GM23338 (cell line): ENCODE results near the gene ZNF783.

ENCODE experiments used
- EZH2 ChIP-seq: fragments of 200-600 bp; sonication (generic); IDR thresholded peaks from one replicate; pipeline ENCODE4 v1.8.0; 2017; ENCODE audit warnings: antibody characterized with exemption, mild to moderate bottlenecking, low read depth; ENCODE audit not compliant: unreplicated experiment
- POLR2AphosphoS5 ChIP-seq: IDR thresholded peaks from 2 replicates; pipeline ENCODE4 v1.6.1; 2016; ENCODE audit warnings: antibody characterized with exemption, low read depth
- TF ChIP-seq, protein P1 (sequence below), 2 experiments: fragments of 200-600 bp in 1 of 2; sonication (generic) in 1 of 2; conservative IDR thresholded peaks; 2 replicates each; pipeline versions ENCODE4 v1.5.1 to v1.6.1; 2016 to 2017; ENCODE audit warnings: antibody characterized with exemption in 2 of 2, low read depth in 2 of 2, mild to moderate bottlenecking in 2 of 2, moderate library complexity in 1 of 2
- TF ChIP-seq, protein P2 (sequence below): IDR thresholded peaks from one replicate; pipeline ENCODE4 v1.6.1; 2018; ENCODE audit warnings: antibody characterized with exemption; ENCODE audit not compliant: unreplicated experiment

DNA sequence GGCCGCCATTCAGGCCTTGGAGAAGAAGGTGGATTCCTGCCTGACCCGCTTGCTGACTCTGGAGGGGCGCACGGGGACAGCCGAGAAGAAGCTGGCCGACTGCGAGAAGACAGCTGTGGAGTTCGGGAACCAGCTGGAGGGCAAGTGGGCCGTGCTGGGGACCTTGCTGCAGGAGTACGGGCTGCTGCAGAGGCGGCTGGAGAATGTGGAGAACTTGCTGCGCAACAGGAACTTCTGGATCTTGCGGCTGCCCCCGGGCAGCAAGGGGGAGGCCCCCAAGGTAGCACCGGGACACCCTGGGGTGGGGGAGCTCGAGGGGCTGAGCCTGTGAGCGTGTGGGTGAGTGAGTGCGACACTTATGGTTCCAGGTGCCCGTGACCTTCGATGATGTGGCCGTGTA, 4.5 kb downstream of the ZNF783 start:
- TF ChIP-seq, protein P1, sequence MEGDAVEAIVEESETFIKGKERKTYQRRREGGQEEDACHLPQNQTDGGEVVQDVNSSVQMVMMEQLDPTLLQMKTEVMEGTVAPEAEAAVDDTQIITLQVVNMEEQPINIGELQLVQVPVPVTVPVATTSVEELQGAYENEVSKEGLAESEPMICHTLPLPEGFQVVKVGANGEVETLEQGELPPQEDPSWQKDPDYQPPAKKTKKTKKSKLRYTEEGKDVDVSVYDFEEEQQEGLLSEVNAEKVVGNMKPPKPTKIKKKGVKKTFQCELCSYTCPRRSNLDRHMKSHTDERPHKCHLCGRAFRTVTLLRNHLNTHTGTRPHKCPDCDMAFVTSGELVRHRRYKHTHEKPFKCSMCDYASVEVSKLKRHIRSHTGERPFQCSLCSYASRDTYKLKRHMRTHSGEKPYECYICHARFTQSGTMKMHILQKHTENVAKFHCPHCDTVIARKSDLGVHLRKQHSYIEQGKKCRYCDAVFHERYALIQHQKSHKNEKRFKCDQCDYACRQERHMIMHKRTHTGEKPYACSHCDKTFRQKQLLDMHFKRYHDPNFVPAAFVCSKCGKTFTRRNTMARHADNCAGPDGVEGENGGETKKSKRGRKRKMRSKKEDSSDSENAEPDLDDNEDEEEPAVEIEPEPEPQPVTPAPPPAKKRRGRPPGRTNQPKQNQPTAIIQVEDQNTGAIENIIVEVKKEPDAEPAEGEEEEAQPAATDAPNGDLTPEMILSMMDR (conservative IDR thresholded peaks at IDR 0.05; ENCODE audit: low read depth in 2 of 2), result no peak
- TF ChIP-seq POLR2AphosphoS5, result no peak
- TF ChIP-seq, protein P2, sequence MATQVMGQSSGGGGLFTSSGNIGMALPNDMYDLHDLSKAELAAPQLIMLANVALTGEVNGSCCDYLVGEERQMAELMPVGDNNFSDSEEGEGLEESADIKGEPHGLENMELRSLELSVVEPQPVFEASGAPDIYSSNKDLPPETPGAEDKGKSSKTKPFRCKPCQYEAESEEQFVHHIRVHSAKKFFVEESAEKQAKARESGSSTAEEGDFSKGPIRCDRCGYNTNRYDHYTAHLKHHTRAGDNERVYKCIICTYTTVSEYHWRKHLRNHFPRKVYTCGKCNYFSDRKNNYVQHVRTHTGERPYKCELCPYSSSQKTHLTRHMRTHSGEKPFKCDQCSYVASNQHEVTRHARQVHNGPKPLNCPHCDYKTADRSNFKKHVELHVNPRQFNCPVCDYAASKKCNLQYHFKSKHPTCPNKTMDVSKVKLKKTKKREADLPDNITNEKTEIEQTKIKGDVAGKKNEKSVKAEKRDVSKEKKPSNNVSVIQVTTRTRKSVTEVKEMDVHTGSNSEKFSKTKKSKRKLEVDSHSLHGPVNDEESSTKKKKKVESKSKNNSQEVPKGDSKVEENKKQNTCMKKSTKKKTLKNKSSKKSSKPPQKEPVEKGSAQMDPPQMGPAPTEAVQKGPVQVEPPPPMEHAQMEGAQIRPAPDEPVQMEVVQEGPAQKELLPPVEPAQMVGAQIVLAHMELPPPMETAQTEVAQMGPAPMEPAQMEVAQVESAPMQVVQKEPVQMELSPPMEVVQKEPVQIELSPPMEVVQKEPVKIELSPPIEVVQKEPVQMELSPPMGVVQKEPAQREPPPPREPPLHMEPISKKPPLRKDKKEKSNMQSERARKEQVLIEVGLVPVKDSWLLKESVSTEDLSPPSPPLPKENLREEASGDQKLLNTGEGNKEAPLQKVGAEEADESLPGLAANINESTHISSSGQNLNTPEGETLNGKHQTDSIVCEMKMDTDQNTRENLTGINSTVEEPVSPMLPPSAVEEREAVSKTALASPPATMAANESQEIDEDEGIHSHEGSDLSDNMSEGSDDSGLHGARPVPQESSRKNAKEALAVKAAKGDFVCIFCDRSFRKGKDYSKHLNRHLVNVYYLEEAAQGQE, result no peak
- no peak for TF ChIP-seq EZH2
